AG04449 (cell line): ENCODE data around the gene BPIFB3.

Source experiments
- CTCF ChIA-PET: fragments of 350-600 bp; formaldehyde crosslinking; extraction: SDS; loops from one replicate; lab custom pipeline; 2021; ENCODE audit warnings: antibody characterized with exemption; lab: Yijun Ruan, JAX
- POLR2A ChIA-PET: fragments of 400-600, 350-600 bp; formaldehyde crosslinking; extraction: SDS; loops from one replicate; lab custom pipeline; 2020; ENCODE audit warnings: antibody characterized with exemption, inconsistent platforms; lab: Yijun Ruan, JAX
- DNase-seq: peaks from one replicate; pipeline ENCODE4 v3.0.0-alpha.2; 2010; ENCODE audit warnings: low read depth, low spot score
- H3K4me3 ChIP-seq: 2 replicates; pipeline ENCODE4 v1.5.1; 2011; ENCODE audit warnings: low read depth, mild to moderate bottlenecking, control low read depth, low read length
- TF ChIP-seq, protein P1 (sequence below): IDR thresholded peaks from one replicate; pipeline ENCODE4 v1.5.1; 2011; ENCODE audit warnings: mild to moderate bottlenecking, moderate library complexity, low read length, control low read depth, inconsistent platforms; ENCODE audit not compliant: insufficient read depth; ENCODE audit errors: missing control alignments

The BPIFB3 gene

DNA sequence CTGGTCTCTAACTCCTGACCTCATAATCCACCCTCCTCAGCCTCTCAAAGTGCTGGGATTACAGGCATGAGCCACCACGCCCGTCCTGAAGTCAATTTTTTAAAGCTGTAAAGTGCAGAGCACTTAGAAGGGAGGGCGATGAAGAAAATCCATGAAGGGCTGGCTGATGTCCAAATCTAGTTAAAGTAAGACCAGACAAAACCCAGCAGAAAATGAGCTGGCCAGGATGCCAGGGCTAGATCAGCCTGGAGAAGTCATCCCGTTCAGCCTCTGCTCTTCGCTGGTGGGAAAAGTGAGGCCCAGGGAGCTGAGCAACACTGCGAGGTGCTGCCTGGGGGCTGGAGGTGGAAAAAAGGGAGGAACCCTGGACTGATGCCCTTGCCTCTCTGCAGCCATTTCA is 28.8 kb downstream of the BPIFB3 start:
- no peak overlapping the region for H3K4me3 ChIP-seq
- DNase-seq, result no peak
- POLR2A ChIA-PET, result no interaction called here
- CTCF ChIA-PET, result no interaction called here
- TF ChIP-seq, protein P1, sequence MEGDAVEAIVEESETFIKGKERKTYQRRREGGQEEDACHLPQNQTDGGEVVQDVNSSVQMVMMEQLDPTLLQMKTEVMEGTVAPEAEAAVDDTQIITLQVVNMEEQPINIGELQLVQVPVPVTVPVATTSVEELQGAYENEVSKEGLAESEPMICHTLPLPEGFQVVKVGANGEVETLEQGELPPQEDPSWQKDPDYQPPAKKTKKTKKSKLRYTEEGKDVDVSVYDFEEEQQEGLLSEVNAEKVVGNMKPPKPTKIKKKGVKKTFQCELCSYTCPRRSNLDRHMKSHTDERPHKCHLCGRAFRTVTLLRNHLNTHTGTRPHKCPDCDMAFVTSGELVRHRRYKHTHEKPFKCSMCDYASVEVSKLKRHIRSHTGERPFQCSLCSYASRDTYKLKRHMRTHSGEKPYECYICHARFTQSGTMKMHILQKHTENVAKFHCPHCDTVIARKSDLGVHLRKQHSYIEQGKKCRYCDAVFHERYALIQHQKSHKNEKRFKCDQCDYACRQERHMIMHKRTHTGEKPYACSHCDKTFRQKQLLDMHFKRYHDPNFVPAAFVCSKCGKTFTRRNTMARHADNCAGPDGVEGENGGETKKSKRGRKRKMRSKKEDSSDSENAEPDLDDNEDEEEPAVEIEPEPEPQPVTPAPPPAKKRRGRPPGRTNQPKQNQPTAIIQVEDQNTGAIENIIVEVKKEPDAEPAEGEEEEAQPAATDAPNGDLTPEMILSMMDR, result no peak

GRCh38 chr20:33083544-33084340 is 30.0 kb downstream of the BPIFB3 start:
- CTCF ChIA-PET, result interaction anchor here (1.8 kb wide), 1 partner anchor 13 kb away, joined by 4 read pairs; no protein-coding TSS in a partner anchor
- H3K4me3 ChIP-seq, result no peak overlapping the region

GRCh38 chr20:33084722-33085121 is 31.0 kb downstream of the BPIFB3 start:
- CTCF ChIA-PET, result interaction anchor here (1.8 kb wide), 1 partner anchor 12 kb away, joined by 4 read pairs; no protein-coding TSS in a partner anchor
- no peak overlapping the region for H3K4me3 ChIP-seq
- TF ChIP-seq, protein P1, result no peak
- DNase-seq, result no peak
- POLR2A ChIA-PET, result no interaction called here

More at GRCh38 chr20:33083544-33084340, 30.0 kb downstream of the BPIFB3 start:
- DNase-seq, result no peak
- POLR2A ChIA-PET, result no interaction called here
- TF ChIP-seq, protein P1, result no peak

GRCh38 chr20:33086052-33086722 is 32.5 kb downstream of the BPIFB3 start:
- DNase-seq, result no peak
- ChIA-PET CTCF (no interaction called here), POLR2A (no interaction called here)
- TF ChIP-seq, protein P1, result no peak
- no peak overlapping the region for H3K4me3 ChIP-seq

- TF ChIP-seq, protein P1, result no peak
- H3K4me3 ChIP-seq, result no peak overlapping the region
- no peak for DNase-seq
- CTCF ChIA-PET, result no interaction called here
- POLR2A ChIA-PET, result no interaction called here
These were observed 37.4 kb downstream of the BPIFB3 start for GRCh38 chr20:33091147-33091546.

- ChIA-PET CTCF (no interaction called here), POLR2A (no interaction called here)
- H3K4me3 ChIP-seq, result no peak overlapping the region
- DNase-seq, result no peak
- TF ChIP-seq, protein P1, result no peak
These were observed 38.0 kb downstream of the BPIFB3 start for GRCh38 chr20:33091693-33092092.
